Coronary artery (tissue), 2 donors: Measurements from ENCODE around the gene ABCF2.

ENCODE experiments used
- DNase-seq: peaks from one replicate; pipeline ENCODE4 v3.0.0-alpha.2; 2017; ENCODE audit warnings: low spot score
- H3K27ac ChIP-seq, 2 donors: fragments of 200-600 bp; sonication (generic); one replicate each; pipeline ENCODE4 v1.5.1; 2016 to 2019
- H3K4me3 ChIP-seq: fragments of 200-600 bp; sonication (generic); 2 replicates; pipeline ENCODE4 v1.5.1; 2016; ENCODE audit warnings: mild to moderate bottlenecking, moderate library complexity
- TF ChIP-seq, protein P1 (sequence below): fragments of 200-600 bp; sonication (generic); IDR thresholded peaks from one replicate; pipeline ENCODE4 v1.5.1; 2019; ENCODE audit warnings: antibody characterized with exemption

ABCF2 gene

DNA sequence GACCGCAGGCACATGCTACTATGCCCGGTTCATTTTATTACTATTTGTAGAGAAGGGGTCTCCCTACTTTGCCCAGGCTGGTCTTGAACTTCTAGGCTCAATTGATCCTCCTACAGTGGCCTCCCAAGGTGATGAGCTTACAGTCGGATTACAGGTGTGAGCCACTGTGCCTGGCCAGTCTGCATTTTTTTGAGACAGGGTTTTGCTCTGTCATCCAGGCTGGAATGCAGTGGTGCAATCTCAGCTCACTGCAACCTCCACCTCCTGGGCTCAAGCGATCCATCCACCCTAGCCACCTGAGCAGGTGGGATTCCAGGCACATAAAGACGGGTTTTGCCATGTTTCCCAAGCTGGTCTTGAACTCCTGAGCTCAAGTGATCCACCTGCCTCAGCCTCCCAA, 14.4 kb downstream of the ABCF2 start:
- H3K27ac ChIP-seq = no peak overlapping the region
- TF ChIP-seq, protein P1, sequence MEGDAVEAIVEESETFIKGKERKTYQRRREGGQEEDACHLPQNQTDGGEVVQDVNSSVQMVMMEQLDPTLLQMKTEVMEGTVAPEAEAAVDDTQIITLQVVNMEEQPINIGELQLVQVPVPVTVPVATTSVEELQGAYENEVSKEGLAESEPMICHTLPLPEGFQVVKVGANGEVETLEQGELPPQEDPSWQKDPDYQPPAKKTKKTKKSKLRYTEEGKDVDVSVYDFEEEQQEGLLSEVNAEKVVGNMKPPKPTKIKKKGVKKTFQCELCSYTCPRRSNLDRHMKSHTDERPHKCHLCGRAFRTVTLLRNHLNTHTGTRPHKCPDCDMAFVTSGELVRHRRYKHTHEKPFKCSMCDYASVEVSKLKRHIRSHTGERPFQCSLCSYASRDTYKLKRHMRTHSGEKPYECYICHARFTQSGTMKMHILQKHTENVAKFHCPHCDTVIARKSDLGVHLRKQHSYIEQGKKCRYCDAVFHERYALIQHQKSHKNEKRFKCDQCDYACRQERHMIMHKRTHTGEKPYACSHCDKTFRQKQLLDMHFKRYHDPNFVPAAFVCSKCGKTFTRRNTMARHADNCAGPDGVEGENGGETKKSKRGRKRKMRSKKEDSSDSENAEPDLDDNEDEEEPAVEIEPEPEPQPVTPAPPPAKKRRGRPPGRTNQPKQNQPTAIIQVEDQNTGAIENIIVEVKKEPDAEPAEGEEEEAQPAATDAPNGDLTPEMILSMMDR = no peak

DNA sequence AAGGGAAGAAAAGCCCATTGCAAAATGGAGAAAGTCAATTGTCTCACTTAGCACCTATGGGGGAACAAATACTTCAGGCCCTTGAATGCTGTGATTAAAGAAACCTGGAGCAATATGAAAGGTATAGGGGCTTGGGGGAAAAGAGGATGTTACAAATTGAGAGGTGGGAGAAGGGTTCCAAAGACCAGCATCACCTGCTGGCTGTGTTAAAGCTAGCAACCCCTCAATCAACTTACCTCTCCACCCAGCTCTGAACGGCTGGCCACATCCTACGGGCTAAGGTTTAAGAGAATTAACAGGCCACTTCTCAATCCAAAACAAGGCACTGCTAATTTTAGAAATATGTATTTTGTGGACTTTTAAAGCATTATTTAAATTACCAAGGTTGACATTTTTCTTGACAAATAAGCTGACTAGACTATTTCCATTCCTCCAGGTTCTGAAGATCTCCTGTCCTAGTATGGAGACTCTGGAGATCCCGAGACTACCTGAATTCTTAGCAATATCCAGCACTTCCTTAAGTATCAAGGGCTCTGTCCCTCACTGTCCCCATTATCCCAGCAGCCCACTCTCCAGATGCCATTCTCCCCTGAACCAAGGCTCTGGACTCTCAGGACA, 15.7 kb downstream of the ABCF2 start:
- DNase-seq = no peak
- no peak overlapping the region for H3K4me3 ChIP-seq
- no peak overlapping the region for H3K27ac ChIP-seq
- TF ChIP-seq, protein P1 = no peak

More for the DNA sequence above, 14.4 kb downstream of the ABCF2 start:
- DNase-seq = no peak
- H3K4me3 ChIP-seq = no peak overlapping the region

- DNase-seq = no peak
- no peak within 1 kb of the TSS for H3K4me3 ChIP-seq
Observed at GRCh38 chr7:151210087-151210854, 16.7 kb downstream of the ABCF2 start, which contains the start of gene H2BK1. Gene H2BK1, minus strand, starts transcription at chr7:151210488. Its CDS starts 170 bp downstream, at chr7:151210318.

DNA sequence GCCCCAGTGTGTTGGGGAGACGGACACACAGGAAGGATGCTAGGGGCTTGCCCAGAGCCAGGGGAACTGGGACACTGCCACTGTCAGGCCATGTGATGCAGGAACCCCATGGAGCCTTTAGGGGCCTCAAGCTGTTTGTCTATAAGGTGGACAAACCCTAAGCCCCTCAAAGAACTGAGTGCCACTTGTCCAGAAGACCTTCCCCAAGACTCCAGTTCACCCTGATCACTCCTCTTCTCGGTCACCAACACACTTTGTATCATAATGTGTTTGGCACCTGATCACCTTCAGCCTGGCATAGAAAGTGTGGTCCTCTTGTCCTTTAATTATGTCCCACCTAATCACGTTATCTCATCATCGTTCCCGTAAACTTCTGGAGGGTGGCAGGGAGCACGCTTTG, 17.4 kb downstream of the ABCF2 start:
- no peak for DNase-seq
- Histone ChIP-seq H3K4me3 (no peak overlapping the region), H3K27ac (no peak overlapping the region)
- TF ChIP-seq, protein P1 = no peak

More at GRCh38 chr7:151210087-151210854, 16.7 kb downstream of the ABCF2 start, which contains the start of gene H2BK1:
- no peak within 1 kb of the TSS for H3K27ac ChIP-seq
- TF ChIP-seq, protein P1 = no peak

- DNase-seq = no peak
- Histone ChIP-seq H3K27ac (no peak overlapping the region), H3K4me3 (no peak overlapping the region)
- TF ChIP-seq, protein P1 = no peak
Observed at GRCh38 chr7:151208253-151208862, 18.6 kb downstream of the ABCF2 start.

DNA sequence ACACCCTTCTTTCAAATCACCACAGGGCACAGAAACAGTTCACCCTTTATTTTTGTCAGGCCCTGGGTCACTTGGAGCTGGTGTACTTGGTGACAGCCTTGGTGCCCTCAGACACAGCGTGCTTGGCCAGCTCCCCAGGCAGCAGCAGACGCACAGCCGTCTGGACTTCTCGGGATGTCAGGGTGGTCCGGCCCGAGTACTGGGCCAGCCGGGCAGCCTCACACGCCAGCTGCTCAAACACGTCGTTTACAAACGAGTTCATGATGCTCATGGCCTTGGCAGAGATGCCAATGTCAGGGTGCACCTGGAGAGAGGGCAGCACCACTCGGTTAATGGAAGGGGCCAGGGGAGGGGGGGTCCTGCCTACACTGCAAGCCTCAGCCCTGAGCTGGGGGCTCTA, 19.2 kb downstream of the ABCF2 start:
- TF ChIP-seq, protein P1 = no peak
- Histone ChIP-seq H3K4me3 (no peak overlapping the region), H3K27ac (no peak overlapping the region)
- no peak for DNase-seq
